ENCODE results near the gene NFATC2. TPM values are rescaled to one million over a fixed set of nuclear protein-coding genes. Genes with fewer than 3 reads are reported as not detected.

The NFATC2 gene
- total and polyA plus RNA-seq, 2 of the 4 experiments (the other 2 are of a cell fraction), result 0.18 to 0.38 TPM

DNA sequence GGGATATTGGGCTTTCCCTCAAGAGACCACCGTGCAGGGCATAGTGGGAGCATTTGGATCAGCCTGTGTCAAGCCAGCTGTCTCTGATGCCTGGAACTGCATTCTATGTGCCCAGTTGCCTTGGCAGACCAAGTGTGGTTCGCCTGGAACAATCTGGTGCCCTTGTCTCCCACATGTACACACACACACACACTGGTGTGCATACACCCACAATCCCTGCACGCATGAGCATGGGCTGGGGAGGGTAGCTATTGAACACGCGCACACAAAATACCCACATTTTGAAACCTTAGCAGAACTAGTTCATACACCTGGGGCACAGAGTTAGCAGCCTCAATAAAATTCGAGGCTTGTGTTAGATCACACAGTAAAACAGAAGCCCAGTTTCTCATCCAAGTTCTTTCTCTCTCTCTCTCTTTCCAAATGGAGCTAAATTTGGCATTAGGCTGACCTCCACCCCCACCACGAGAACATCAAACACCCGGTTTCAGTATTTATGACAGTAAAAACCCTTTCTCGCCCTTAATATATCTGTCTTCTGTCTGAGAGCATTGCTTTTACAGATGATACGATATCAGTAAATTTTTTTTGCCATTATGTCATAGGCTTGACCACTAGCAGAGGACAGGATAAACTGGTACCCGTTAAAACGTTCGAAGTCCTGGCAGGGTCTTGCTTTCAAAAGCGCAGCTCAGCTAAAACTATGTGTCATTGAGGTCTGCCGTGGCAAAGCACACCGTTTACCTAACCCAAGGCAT, 18.2 kb upstream of the NFATC2 start:
- Histone ChIP-seq H3K27me3 (ENCODE audit: control insufficient read depth, insufficient read depth, low read length) (no peaks in the 10 kb centered on the region), H3K18ac (ENCODE audit: low read depth, low read length) (no peak overlapping the region), H3K27ac (ENCODE audit: insufficient read depth, low read length) (no peak overlapping the region), H3K9me3 (ENCODE audit: control insufficient read depth, insufficient read depth, low read length) (no peaks in the 10 kb centered on the region), H3K4me3 (ENCODE audit: insufficient read depth, low read depth, low read length) (peak overlapping the region; percentile 6; the same call in 1 of the 2 replicates), H2BK15ac (ENCODE audit: low read depth, low read length) (no peak overlapping the region; the same call in 2 of the 3 replicates), H3K56ac (ENCODE audit: extremely low read depth, insufficient read depth, low read length) (no peak overlapping the region), H3K4ac (ENCODE audit: low read depth, low read length) (no peak overlapping the region; the same call in 1 of the 2 replicates), H2AK5ac (ENCODE audit: low read depth, low read length) (peak overlapping the region; percentile 72; the same call in 1 of the 2 replicates), H2BK5ac (ENCODE audit: low read depth, low read length, poor library complexity, severe bottlenecking) (no peak overlapping the region), H3K79me1 (ENCODE audit: low read depth in 1 of 2, low read length in 2 of 2) (peaks cover 7 to 12% of the 10 kb centered on the region in 2 experiments; a peak in 2 of 4 replicates), H4K91ac (ENCODE audit: insufficient read depth, low read depth, low read length) (no peak overlapping the region), H2BK120ac (ENCODE audit: low read depth, low read length) (no peak overlapping the region), H3K23ac (ENCODE audit: low read depth, low read length) (peak overlapping the region; percentile 66), H3K9ac (ENCODE audit: low read depth, low read length) (peak overlapping the region; percentile 54; the same call in 1 of the 2 replicates), H2AFZ (replicated peaks; ENCODE audit: low read length, poor library complexity) (no peak overlapping the region), H3K36me3 (ENCODE audit: control insufficient read depth, insufficient read depth, low read length) (no peaks in the 10 kb centered on the region; the same call in 1 of the 2 replicates), H4K8ac (ENCODE audit: low read depth in 2 of 2, low read length in 2 of 2) (no peak overlapping the region), H4K5ac (ENCODE audit: low read depth, low read length) (no peak overlapping the region), H3K14ac (replicated peaks; ENCODE audit: low read depth, low read length) (peak overlapping the region; percentile 53), H2AK9ac (replicated peaks; ENCODE audit: low read depth, low read length, poor library complexity) (no peak overlapping the region), H3K4me1 (ENCODE audit: control insufficient read depth, insufficient read depth, low read length) (peaks cover 12% of the 10 kb centered on the region), H3K4me2 (ENCODE audit: low read depth, low read length) (peak overlapping the region; percentile 94), H3K9me1 (ENCODE audit: insufficient read depth, low read length) (peaks cover 4% of the 10 kb centered on the region), H2BK20ac (ENCODE audit: low read depth, low read length) (no peak overlapping the region), H4K20me1 (ENCODE audit: insufficient read depth, low read length) (peaks cover 7% of the 10 kb centered on the region; the same call in 1 of the 2 replicates)
- DNase-seq, result peak; percentile 19
- no TSS peak for BruUV-seq (replicated peaks)
- ATAC-seq (ENCODE audit: low read depth), result no peak
- intact Hi-C loops (cut with micrococcal nuclease), result loop anchor here (5.0 kb wide), 1 partner anchor 73 kb away; no protein-coding TSS in a partner anchor
- WGBS, 2 experiments (ENCODE audit: extremely low coverage in 2 of 2, insufficient read length in 1 of 2), result no CpG with 5 or more reads among the region's 16 CpGs
- dilution Hi-C loops (cut with HindIII; ENCODE audit: low sequenced_read_pairs, unreplicated experiment), result no loop called here
- in situ Hi-C loops (cut with MboI; ENCODE audit: low sequenced_read_pairs), result no loop called here
- ChIA-PET POLR2A (ENCODE audit: unreplicated experiment) (no interaction called here), CTCF (no interaction called here)
- TF ChIP-seq FOS (IDR thresholded peaks at IDR 0.05; ENCODE audit: low read depth, low read length) (no peak), CHD1 (IDR thresholded peaks at IDR 0.05; ENCODE audit: low read depth, low read length) (no peak), BHLHE40 (IDR thresholded peaks at IDR 0.05; ENCODE audit: low read depth, low read length) (no peak), RFX5 (IDR thresholded peaks at IDR 0.05; ENCODE audit: low read depth, low read length) (no peak), POLR2A (IDR thresholded peaks at IDR 0.05; ENCODE audit: low read depth, low read length) (no peak; the same call in 1 of the 2 replicates), MAZ (IDR thresholded peaks at IDR 0.05; ENCODE audit: borderline replicate concordance, low read depth, low read length) (no peak), RAD21 (IDR thresholded peaks at IDR 0.05; ENCODE audit: low read length) (no peak), NFE2L2 (IDR thresholded peaks at IDR 0.05; ENCODE audit: low read depth, low read length) (no peak)
- TF ChIP-seq, protein P1, sequence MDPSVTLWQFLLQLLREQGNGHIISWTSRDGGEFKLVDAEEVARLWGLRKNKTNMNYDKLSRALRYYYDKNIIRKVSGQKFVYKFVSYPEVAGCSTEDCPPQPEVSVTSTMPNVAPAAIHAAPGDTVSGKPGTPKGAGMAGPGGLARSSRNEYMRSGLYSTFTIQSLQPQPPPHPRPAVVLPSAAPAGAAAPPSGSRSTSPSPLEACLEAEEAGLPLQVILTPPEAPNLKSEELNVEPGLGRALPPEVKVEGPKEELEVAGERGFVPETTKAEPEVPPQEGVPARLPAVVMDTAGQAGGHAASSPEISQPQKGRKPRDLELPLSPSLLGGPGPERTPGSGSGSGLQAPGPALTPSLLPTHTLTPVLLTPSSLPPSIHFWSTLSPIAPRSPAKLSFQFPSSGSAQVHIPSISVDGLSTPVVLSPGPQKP (IDR thresholded peaks at IDR 0.05; ENCODE audit: borderline replicate concordance, low read depth, low read length), result no peak
- TF ChIP-seq, protein P2, sequence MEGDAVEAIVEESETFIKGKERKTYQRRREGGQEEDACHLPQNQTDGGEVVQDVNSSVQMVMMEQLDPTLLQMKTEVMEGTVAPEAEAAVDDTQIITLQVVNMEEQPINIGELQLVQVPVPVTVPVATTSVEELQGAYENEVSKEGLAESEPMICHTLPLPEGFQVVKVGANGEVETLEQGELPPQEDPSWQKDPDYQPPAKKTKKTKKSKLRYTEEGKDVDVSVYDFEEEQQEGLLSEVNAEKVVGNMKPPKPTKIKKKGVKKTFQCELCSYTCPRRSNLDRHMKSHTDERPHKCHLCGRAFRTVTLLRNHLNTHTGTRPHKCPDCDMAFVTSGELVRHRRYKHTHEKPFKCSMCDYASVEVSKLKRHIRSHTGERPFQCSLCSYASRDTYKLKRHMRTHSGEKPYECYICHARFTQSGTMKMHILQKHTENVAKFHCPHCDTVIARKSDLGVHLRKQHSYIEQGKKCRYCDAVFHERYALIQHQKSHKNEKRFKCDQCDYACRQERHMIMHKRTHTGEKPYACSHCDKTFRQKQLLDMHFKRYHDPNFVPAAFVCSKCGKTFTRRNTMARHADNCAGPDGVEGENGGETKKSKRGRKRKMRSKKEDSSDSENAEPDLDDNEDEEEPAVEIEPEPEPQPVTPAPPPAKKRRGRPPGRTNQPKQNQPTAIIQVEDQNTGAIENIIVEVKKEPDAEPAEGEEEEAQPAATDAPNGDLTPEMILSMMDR (conservative IDR thresholded peaks at IDR 0.05; ENCODE audit: low read depth, low read length), result no peak

Measured in IMR-90 (cell line).